HG02610 (cell line): Measurements from ENCODE around the gene OLFM1.

ENCODE experiments used
- ATAC-seq: cut with Tn5 transposase; IDR thresholded peaks from one replicate; pipeline ENCODE4 v1.9.1; 2021; ENCODE audit warnings: mild to moderate bottlenecking, moderate library complexity; ENCODE audit not compliant: unreplicated experiment

OLFM1 gene

DNA sequence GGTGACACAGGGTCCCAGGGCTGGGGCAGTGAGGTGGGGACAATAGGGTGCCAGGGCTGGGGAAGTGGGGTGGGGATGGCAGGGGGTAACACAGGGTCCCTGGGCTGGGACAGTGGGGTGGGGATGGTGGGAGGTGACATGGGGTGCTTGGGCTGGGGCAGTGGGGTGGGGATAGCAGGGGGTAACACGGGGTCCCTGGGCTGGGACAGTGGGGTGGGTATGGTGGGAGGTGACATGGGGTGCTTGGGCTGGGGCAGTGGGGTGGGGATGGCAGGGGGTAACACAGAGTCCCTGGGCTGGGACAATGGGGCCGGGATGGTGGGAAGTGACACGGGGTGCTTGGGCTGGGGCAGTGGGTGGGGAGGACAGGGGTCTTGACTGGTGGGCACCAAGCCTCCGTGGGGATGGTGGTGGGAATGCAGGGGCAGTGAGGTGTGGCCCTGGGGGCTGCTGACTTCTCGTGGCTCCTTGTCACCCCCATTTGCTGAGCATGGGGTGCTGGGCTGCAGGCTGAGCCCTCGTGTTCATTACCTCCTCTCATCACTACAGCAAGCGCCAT lies 41.7 kb downstream of the OLFM1 start:
- ATAC-seq, result no peak

DNA sequence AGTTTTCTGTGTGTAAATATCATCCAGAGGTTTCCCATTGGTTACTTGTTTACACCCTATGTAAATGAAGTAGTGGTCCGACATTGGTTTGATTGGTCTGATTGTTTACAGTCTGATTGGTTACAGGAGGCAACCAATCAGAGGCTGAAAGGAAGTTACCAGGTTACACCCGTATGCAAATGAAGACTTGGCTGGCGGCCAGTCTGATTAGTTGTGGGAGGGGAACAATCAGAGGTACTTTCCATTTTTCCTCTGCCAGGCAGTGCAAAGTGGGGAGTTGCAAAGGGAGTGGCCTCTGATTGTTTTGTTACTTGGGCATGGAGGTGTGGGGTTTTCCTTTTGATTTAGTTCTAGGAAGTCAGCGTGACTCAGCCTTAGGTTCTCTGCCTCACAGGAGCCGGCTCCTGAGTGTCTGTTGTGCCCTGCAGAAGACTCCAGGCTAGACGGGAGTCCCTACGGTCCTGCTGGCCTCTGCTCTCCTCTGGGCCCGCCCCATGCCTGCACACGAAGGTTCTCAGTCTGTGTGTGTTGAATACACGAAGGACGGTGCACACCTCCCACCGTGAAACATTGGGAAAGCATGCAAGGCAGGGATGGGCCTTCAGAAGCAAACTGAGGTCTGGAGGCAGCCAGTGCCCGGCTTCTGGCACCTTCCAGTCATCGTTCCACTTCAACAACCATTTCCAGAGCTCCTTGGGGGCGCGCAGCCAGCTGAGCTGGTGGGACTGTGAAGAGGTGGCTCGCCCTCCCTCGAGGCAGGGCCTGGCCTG lies 42.9 kb downstream of the OLFM1 start:
- no peak for ATAC-seq

DNA sequence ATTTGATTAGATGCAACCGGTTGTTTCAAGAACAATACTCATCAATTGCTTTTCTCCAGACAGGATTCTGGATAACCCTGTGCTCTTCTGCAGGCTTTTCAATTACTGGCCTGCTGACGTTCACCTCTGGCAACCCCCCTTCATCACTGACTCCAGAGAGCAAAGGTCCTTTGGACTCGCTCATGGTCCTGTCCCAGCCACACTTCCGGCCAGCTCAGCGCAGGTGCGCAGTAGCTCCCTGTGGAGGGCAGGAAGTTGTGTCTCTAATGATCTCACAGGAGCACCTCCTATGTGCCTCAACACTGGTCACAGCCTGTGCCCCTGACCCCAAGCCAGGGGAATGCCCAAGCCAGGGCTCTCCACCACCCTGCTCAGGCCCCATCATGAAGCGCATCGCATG lies 44.0 kb downstream of the OLFM1 start:
- no peak for ATAC-seq

DNA sequence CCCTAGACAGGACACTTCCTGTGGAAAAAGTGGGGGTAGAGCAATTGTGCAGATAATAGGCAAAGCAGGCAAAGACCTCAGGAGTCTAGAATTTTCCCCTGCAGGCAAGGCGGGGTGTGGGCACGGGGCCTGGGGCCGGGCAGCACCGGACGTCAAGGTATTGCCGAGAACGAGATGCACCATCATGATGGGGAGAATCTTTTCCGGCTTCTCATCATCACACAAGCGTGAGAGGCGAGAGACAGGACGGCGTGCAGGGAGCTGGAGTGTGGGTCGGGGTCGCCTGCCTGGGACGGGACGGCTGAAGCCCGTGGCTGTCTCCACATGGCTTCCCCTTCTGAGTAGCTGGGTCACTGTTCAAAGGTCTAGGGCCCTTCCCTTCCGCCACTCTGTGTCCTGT lies 44.5 kb downstream of the OLFM1 start:
- ATAC-seq, result no peak

DNA sequence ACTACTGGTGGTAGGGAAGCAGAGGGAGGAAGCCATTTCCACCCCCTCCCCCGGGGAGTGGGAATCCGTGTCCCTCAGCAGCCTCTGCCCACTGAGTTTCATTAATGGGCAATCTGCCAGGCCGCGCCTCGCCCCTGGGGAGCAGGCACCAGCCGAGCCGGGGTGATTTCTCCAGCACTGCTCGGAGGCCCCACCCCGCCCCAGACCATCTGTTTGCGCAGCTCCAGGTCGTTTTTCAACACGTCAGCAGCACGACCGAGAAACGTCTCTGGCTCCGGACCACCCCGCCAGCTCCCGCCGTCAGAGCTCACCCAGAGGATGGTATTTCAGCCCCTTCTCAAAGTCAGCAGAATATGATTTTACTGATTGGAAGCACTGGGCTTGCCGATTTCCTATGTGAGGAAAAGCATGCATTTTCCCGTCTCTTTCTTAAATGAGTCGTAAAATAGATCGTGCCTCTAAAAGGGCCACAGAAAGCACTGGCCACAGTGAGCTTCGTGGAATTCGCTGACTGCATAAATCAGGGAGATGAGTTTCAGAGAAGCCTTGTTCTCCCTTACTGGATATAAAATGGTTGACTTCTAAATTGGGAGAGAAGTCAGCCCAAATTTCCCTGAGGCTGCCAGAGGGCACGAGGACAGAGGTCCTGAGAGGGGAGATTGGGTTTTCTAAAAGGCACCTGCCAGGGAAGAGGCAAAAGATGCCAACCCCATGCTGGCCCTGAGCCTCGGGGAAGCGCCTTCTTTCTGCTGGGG lies 47.0 kb downstream of the OLFM1 start:
- ATAC-seq, result no peak

DNA sequence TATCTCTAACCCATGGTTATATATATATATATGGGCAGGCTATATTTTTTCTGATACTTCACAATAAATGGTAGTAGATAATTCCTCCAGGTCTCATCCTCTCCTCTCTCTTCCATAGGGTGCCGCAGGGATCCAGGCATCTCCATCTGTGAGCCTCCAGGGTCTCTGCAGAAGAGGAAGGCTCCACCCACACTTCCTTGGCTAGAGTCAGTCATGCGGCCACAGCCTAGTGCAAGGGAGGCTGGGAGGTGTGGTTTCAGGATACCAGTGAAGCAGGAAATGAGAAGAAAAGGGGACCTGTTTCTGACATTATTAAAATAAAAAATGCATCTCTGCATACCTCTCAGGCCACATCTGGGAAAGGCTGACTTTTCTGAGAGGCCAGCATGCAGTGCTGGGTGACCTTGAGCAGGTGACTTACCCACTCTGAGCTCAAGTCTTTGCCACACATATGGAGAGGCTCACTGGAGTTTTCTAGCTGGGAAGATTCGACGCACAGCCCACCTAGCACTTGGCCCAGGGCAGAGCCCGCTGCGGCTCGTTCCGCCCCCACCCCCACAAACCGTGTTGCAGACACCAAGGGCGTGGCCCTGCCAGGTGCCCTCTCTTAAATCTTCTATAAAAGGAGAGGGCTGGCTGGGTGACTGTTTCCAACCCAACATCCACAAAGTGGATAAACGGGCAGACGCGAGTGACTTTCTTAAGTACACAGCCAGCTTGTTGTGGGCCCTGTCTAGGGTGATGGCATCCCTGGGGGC lies 47.9 kb downstream of the OLFM1 start:
- ATAC-seq, result no peak

DNA sequence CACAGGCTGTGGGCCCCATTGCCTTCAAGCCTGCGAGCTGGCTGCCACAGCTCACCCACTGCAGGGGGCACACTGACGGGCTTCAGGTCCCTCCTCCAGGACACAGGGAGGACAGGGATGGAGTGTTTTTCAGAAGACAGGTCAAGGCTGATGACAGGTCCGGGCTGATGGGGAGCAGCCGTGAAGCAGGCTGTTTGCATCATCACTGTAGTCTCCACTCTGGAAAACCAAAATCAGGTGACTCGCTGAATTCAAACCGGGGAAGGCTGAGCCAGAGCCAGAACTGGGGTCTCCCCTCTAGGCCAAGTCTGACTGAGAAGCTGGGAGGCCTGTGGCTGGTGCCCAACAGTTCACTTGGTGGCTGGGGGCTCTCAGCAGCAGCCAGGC lies 48.5 kb downstream of the OLFM1 start:
- ATAC-seq, result no peak

DNA sequence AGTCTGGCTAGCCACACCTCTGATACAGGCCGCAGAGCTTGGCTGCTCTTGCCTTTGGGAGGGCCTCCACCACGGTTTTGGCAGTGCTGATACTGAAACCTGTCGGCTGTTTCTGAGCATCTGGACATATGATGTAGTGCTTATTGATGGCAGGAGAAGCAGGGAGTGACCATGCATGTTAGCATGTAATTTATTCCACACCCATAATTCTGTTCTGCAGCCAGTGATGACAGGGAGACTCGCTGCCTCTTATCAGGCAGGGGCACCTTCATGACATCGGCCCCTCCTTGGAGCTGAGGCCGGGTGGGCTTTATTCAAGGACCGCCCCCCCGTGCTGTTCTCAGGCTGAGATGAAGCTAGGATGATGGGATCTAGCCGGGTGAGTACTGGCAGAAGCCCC lies 49.0 kb downstream of the OLFM1 start:
- no peak for ATAC-seq

DNA sequence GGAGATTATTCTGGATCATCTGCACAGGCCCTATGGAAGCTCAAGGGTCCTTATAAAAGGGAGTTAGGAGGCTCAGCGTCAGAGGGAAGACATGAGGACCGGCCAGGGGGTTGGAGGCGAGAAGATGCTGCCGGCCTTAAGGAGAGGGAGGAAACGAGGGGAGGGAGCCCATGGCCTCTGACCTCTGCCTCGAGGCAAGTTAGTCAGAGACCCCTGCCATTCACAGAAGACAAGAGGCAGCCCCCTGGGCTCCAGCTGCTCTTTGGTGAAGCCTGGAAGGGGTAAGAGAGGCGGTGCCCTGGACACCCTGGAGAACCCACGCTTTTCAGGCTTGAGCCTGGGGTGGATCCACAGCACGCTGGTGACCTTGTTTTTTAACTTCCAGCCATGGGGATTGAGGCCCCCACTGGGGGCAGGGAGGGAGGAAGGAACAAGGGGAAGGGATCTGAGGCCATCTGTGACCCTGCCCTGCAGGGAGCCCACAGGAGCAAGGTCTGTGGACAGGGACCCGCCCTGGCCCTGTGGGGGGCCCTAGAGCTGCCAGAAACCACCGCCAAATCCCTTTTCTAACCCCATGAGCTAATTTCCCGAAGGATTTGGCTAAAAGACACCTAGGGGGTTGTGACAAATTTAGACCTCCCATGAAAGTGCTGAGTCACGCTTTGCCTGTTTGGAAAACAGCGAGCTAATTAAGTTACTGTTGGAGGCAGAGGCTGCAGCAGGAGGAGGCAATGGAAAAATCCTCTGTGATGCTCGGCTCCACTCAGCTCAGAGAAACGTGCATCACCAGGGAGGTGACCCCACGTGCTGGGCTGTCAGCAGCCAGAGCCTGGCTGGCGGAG lies 49.7 kb downstream of the OLFM1 start:
- no peak for ATAC-seq

DNA sequence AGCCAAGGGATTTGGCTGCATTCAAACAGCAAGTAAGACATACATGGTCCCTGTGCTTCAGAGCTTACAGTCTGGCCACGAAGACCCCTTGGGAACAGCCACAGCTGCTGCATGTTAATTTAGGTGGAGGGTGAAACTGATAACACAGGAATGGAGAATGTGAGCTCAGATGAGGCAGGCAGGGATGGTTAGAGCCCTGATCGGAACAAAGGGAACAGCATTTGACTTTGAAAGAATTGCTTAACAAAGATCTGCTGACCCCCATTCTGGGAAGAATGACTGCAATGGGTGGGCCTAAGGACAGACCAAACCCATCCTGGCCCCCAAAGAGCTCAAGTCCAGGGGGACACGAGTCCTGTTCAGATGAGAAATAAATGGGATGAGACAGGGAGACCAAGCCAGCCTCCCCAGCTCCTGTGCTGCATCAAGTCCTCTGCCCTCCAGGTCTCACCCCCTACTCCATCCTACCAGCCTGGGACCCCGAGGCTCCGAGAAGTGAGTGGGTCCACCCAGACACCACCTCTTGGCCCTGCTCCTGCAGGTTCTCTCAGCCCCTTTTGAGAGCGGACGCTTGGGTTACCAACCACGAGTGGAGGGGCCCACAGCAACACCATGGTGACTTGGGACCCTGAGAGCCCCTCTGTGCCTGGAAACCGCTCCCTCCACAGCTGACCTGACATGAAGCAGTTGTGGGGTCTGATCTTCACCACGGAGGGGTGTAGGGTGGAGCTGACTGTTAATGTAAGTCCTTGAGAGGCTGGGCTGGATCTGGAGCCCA lies 50.8 kb downstream of the OLFM1 start:
- no peak for ATAC-seq

DNA sequence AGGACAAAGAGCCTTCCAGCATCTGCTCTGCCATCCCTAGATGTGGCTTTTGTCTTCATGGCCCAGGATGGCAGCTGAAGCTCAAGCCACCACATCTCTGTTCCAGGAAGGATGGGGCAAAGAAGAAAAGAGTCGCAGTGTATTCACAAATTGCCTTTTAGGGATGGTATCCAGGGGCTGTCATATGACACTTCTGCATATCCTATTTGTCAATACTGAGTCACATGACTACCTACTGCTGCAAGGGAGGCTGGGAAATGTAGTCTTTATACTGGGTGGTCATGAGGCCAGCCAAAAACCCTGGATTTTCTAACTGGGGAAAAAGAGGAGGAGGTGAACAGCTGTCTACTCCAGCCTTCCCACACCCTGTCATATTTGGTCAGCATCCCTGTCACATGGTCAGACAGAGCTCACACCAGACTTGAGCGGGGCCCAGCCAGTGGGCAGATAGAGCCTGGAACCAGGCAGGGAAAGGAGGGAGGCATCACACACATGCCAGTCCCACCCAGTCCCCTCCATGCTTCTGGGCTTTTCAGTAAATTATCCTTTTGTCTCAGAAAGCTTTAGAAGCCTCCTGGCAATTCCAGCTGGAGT lies 52.0 kb downstream of the OLFM1 start:
- no peak for ATAC-seq

DNA sequence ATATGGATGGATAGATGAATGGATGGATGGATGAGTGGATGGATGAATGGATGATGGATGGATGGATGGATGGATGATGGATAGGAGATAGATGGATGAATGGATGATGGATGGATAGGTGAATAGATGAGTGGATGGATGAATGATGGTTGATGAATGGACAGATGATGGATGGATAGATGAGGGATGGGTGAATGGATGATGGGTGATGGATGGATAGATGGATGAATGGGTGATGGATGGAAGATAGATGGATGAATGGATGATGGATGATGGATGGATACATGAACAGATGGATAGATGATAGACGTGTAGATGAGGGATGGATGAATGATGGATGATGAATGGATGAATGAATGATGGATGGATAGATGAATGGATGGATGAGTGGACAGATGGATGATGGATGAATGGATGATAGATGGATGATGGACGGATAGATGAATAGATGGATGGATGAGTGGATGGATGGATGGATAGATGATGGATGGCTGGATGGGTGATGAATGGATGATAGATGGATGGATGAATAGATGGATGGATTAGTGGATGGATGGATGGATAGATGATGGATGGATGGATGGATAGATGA lies 53.8 kb downstream of the OLFM1 start:
- ATAC-seq, result no peak

DNA sequence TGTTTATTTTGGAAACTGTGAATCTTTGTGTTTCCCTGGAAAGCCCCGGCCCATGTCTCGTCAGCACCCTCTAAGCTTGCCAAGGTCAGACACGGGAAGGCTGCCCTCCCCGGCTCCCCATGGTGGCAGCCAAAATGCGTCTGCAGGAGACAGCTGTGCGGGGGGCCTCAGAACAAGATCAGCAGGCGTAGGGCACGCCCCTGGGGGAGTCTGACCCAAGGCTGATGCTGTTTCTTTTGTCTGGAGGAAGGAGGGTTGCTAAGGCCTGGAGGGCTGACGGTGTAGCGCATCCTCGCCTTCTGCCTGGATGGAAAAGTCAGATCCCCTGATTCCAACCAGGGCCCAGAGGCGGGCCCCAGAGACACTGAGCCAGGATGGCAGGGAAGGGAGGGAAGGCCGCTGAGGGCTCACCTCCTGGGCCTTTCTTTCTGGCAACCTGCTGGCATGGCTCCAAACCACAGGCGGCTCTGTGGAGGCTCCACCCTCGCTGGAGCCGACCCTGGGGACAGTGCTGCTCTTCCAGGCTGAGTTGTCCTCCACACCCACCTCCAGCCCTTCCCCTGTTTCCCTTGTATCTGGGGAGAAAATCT lies 57.2 kb downstream of the OLFM1 start:
- no peak for ATAC-seq

DNA sequence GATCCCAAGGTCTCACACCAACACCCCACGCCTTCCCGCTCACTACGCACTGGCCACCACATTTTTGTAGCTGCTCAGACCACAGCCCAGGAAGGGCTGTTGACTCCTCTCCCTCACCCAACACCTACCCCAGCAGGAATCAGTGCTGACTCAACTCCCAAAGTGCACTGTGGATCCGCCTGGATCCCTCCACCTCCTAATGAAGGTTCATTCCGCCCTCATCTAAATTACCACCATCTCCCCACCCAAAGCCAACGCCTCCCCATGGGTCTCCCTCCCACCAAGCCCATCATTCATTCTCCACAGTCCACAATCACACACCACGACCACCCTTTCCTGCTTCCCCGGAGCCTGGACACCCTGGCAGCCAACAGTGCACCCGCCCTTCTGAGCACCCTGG lies 57.8 kb downstream of the OLFM1 start:
- no peak for ATAC-seq

DNA sequence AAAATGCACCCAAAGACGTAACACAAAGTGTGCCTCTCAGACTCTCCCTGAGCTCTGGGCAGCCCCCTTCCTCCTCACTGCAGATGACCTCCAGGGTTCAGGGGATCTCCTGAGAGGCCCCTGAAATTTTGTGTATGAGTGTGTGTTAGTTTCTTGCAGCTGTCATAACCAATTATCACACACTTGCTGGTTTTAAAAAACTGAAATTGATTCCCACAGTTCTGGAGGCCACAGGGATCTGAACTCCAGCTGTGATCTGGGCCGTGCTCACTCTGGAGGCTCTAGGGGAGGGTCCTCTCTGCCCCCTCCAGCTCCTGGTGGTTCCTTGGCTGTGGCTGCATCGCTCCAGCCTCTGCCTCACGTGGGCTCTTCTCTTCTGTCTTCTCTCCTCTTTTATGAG lies 58.8 kb downstream of the OLFM1 start:
- ATAC-seq, result no peak

DNA sequence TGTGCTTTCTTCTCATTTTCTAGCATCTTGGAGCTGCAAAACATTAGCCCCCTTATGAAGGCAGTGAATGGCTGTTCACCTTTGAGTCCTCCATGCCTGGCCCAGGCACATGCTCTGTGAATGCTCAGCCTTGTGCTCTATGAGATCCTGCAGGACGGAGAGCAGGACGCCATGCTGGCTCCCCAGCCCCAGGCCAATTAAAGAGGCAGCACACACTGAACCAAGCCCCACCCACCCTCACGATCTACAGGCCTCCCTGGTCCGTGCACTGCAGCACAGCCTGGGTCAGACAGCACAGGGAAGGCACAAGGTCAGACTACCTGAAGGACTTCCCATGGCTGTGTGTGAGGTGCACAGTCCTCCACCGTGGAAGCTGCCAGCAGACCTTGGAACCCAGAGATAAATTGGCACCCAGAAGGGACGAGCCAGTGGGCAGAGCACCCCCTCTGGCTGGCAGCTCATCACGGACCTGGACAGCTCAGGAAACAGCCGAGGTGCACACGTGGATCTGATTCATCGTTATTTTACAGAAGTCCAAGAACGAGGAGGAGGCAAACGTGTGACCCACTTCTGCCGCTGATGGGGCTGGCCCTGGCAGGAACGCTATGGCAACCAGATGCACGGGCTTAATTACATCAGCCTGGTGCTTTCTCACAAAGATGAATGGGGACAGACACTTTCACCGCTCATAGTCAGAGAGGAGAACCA lies 59.5 kb downstream of the OLFM1 start:
- no peak for ATAC-seq

DNA sequence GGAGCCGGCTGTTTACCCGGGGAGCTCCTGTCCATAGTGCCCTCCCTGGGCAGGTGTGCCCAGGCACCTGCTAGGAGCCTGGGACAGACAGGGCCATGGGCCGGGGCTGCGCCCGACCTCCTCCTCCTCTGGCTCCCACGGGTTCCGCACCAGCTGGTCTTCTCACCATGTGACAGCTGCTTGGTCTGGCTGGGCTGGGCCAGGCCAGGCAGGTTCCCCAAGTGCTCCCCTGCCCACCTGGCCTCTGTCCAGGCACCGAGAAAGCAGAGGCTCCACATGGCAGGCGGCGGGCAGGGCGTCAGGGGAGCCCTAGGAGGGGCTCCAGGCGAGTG lies 60.0 kb downstream of the OLFM1 start:
- no peak for ATAC-seq

DNA sequence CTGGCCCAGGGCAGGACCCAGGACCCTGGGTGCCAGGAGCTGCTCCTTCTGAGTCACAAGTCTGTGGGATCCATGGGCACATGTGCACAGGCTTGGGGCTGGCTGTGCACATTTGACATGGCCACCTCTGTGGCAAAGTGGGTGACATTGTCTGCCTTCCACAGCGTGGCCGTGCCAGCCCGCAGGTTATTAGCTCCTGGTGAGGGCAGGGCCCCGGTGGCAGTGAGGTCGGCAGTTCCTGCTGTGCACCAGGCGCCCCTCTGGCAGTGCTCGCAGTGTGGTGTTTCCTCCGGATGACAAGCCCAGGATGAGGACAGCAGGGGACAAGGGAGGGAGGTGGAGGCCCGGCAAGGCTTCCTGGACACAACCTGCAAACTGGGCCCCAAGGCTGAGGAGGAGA lies 60.5 kb downstream of the OLFM1 start:
- ATAC-seq, result no peak
